Mesenchymal stem cell (in vitro differentiated cells and primary cell): Measurements from ENCODE around the gene OR2A5.
"Not testable (repeated sequence)": the region's sequence is repeated elsewhere in the genome, so short reads cannot be mapped to it uniquely, and the experiment has no call there.

Source experiments
- DNase-seq: peaks from one replicate; pipeline ENCODE4 v3.0.0-alpha.2; 2013
- H2AFZ ChIP-seq: one replicate; pipeline ENCODE4 v1.6.1; 2013; ENCODE audit warnings: low read depth, mild to moderate bottlenecking, control low read depth, inconsistent platforms, low read length, moderate library complexity
- H2AK5ac ChIP-seq: 2 replicates; pipeline ENCODE4 v1.6.1; 2013; ENCODE audit warnings: low read length, moderate library complexity, mild to moderate bottlenecking, inconsistent platforms; ENCODE audit not compliant: severe bottlenecking
- H2BK120ac ChIP-seq: one replicate; pipeline ENCODE4 v1.6.1; 2013; ENCODE audit warnings: low read depth, mild to moderate bottlenecking, inconsistent platforms, low read length, moderate library complexity
- H2BK12ac ChIP-seq, 2 experiments: one replicate each; pipeline ENCODE4 v1.6.1; 2013; ENCODE audit warnings: inconsistent platforms in 2 of 2, low read length in 2 of 2, mild to moderate bottlenecking in 2 of 2, moderate library complexity in 2 of 2, control low read depth in 1 of 2
- H2BK15ac ChIP-seq: one replicate; pipeline ENCODE4 v1.6.1; 2013; ENCODE audit warnings: mild to moderate bottlenecking, low read depth, inconsistent platforms; ENCODE audit not compliant: poor library complexity, severe bottlenecking
- H2BK5ac ChIP-seq: 2 replicates; pipeline ENCODE4 v1.6.1; 2013; ENCODE audit warnings: low read depth, mild to moderate bottlenecking, low read length, control low read depth, inconsistent platforms; ENCODE audit not compliant: poor library complexity, severe bottlenecking
- H3K14ac ChIP-seq, 2 experiments: one replicate each; pipeline ENCODE4 v1.6.1; 2013; ENCODE audit warnings: inconsistent platforms in 2 of 2, low read length in 2 of 2, control low read depth in 1 of 2, mild to moderate bottlenecking in 1 of 2, moderate library complexity in 1 of 2
- H3K18ac ChIP-seq, 2 experiments: one replicate each; pipeline ENCODE4 v1.6.1; 2013; ENCODE audit warnings: inconsistent platforms in 2 of 2, low read length in 2 of 2, control low read depth in 1 of 2, low read depth in 1 of 2, mild to moderate bottlenecking in 1 of 2
- H3K23ac ChIP-seq, 2 experiments: one replicate each; pipeline ENCODE4 v1.6.1; 2013; ENCODE audit warnings: inconsistent platforms in 2 of 2, low read length in 2 of 2, mild to moderate bottlenecking in 2 of 2, moderate library complexity in 2 of 2, control low read depth in 1 of 2
- H3K27ac ChIP-seq: 2 replicates; pipeline ENCODE4 v1.5.1; 2013; ENCODE audit warnings: mild to moderate bottlenecking, moderate library complexity, low read length, control low read depth, inconsistent platforms; ENCODE audit not compliant: poor library complexity, severe bottlenecking
- H3K27me3 ChIP-seq, 2 experiments: 2 replicates each; pipeline versions ENCODE4 v1.6.1 to v1.7.0; 2013; ENCODE audit warnings: low read length in 2 of 2, mild to moderate bottlenecking in 2 of 2, moderate library complexity in 2 of 2, control low read depth in 1 of 2, inconsistent platforms in 1 of 2; ENCODE audit not compliant: control insufficient read depth in 1 of 2, insufficient read depth in 1 of 2
- H3K36me3 ChIP-seq, 2 experiments: 2 replicates each; pipeline versions ENCODE4 v1.6.1 to v1.7.0; 2013; ENCODE audit warnings: low read length in 2 of 2, control low read depth in 1 of 2, inconsistent platforms in 1 of 2, low read depth in 1 of 2, mild to moderate bottlenecking in 1 of 2; ENCODE audit not compliant: insufficient read depth in 2 of 2, control insufficient read depth in 1 of 2
- H3K4ac ChIP-seq, 2 experiments: one replicate each; pipeline ENCODE4 v1.6.1; 2013; ENCODE audit warnings: inconsistent platforms in 2 of 2, low read length in 2 of 2, mild to moderate bottlenecking in 2 of 2, moderate library complexity in 2 of 2, control low read depth in 1 of 2, low read depth in 1 of 2
- H3K4me1 ChIP-seq: 2 replicates; pipeline ENCODE4 v1.6.1; 2013; ENCODE audit warnings: low read depth, low read length, control low read depth; ENCODE audit not compliant: control insufficient read depth, insufficient read depth
- H3K4me2 ChIP-seq: 2 replicates; pipeline ENCODE4 v1.6.1; 2013; ENCODE audit warnings: low read length, mild to moderate bottlenecking, inconsistent platforms; ENCODE audit not compliant: poor library complexity, severe bottlenecking
- H3K4me3 ChIP-seq, 2 experiments: 2 replicates each; pipeline versions ENCODE4 v1.5.1 to v1.7.0; 2013; ENCODE audit warnings: low read length in 2 of 2, mild to moderate bottlenecking in 2 of 2, control low read depth in 1 of 2, low read depth in 1 of 2; ENCODE audit not compliant: insufficient read depth in 1 of 2
- H3K79me1 ChIP-seq: replicated peaks from 2 replicates; pipeline ENCODE4 v1.6.1; 2013; ENCODE audit warnings: mild to moderate bottlenecking, control low read depth, low read length, inconsistent platforms; ENCODE audit not compliant: poor library complexity, severe bottlenecking
- H3K9ac ChIP-seq: 2 replicates; pipeline ENCODE4 v1.7.0; 2013; ENCODE audit warnings: mild to moderate bottlenecking, low read length, moderate library complexity
- H3K9me3 ChIP-seq: 2 replicates; pipeline ENCODE4 v1.7.0; 2013; ENCODE audit warnings: mild to moderate bottlenecking, low read length; ENCODE audit not compliant: control insufficient read depth
- H4K8ac ChIP-seq: one replicate; pipeline ENCODE4 v1.6.1; 2013; ENCODE audit warnings: inconsistent platforms, mild to moderate bottlenecking, low read length, moderate library complexity
- H4K91ac ChIP-seq: one replicate; pipeline ENCODE4 v1.6.1; 2013; ENCODE audit warnings: mild to moderate bottlenecking, low read length, inconsistent platforms
- WGBS: methylation state at CpG from one replicate; pipeline ENCODE4 v1.1.7; 2013; ENCODE audit warnings: mixed read lengths; 5-methylcytosine and 5-hydroxymethylcytosine counted together

Gene OR2A5

DNA sequence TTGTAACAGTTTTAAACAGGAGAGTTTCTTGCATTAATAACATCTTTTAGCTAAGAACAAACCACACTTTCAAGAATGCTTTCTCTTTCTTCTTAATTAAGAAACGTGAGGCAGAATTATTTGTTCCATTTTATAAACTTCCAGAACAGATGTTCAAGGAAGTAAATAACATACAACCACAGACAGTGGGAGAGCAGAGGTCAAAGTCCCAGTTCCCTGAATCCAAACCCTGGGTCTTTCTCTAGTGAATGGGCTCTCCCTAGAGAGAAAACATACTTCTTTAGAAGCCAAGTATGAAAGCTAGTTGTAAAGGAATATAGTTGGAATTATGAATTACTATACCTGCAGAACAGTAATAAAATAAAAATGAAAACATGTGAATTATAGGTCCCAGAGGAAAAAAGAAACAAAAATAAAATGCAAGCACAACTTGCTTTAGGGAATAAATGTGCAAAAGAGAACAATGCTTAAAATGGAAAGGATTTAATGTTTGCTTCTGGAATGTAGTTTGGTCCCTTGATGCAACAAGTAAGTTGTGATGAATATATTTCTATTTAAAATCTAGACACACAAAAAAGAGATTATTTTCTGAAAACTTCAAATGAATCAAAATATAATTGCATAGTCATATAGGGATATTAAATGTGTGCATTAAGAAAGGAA is 42.6 kb upstream of the OR2A5 start:
- H3K27ac ChIP-seq: no peak overlapping the region
- no peaks in the 10 kb centered on the region for H3K27me3 ChIP-seq
- H3K23ac ChIP-seq: no peak overlapping the region
- no peak overlapping the region for H2BK12ac ChIP-seq
- H3K18ac ChIP-seq: no peak overlapping the region
- no peak overlapping the region for H3K9ac ChIP-seq
- no peak overlapping the region for H4K8ac ChIP-seq
- no peak overlapping the region for H3K4ac ChIP-seq
- H2BK5ac ChIP-seq: no peak overlapping the region
- no peak overlapping the region for H2AK5ac ChIP-seq
- H4K91ac ChIP-seq: no peak overlapping the region
- no peaks in the 10 kb centered on the region for H3K36me3 ChIP-seq
- no peak overlapping the region for H3K4me3 ChIP-seq
- H2AFZ ChIP-seq: no peak overlapping the region
- no peak overlapping the region for H3K14ac ChIP-seq
- no peak for DNase-seq
- H3K9me3 ChIP-seq: peaks cover 5% of the 10 kb centered on the region
- no peaks in the 10 kb centered on the region for H3K4me1 ChIP-seq
- no peak overlapping the region for H3K4me2 ChIP-seq
- no peaks in the 10 kb centered on the region for H3K79me1 ChIP-seq
- no peak overlapping the region for H2BK15ac ChIP-seq
- H2BK120ac ChIP-seq: no peak overlapping the region
- WGBS: no CpG with 5 or more reads among the region's 1 CpG

- Histone ChIP-seq H3K4me2 (no peak overlapping the region), H3K9me3 (peaks cover 5% of the 10 kb centered on the region)
Observed at GRCh38 chr7:144006692-144007042, 42.1 kb upstream of the OR2A5 start.

GRCh38 chr7:144009361-144009760 is 39.4 kb upstream of the OR2A5 start:
- Histone ChIP-seq H3K79me1 (no peaks in the 10 kb centered on the region), H3K4me3 (no peak overlapping the region), H2BK12ac (no peak overlapping the region), H3K4ac (no peak overlapping the region), H2AK5ac (no peak overlapping the region), H3K9me3 (peaks cover 5% of the 10 kb centered on the region), H3K18ac (no peak overlapping the region), H2BK5ac (no peak overlapping the region), H3K27ac (no peak overlapping the region), H4K8ac (no peak overlapping the region), H4K91ac (no peak overlapping the region), H2BK15ac (no peak overlapping the region), H3K14ac (no peak overlapping the region), H3K27me3 (no peaks in the 10 kb centered on the region), H2BK120ac (no peak overlapping the region), H3K4me2 (no peak overlapping the region), H3K36me3 (no peaks in the 10 kb centered on the region), H2AFZ (no peak overlapping the region), H3K4me1 (no peaks in the 10 kb centered on the region), H3K23ac (no peak overlapping the region), H3K9ac (no peak overlapping the region)
- no peak for DNase-seq
- WGBS: 68% methylated on average over 2 of the region's 2 CpGs

More at GRCh38 chr7:144006692-144007042, 42.1 kb upstream of the OR2A5 start:
- no peak overlapping the region for H3K4ac ChIP-seq
- no peak overlapping the region for H4K91ac ChIP-seq
- no peaks in the 10 kb centered on the region for H3K4me1 ChIP-seq
- DNase-seq: no peak
- H4K8ac ChIP-seq: no peak overlapping the region
- H3K27ac ChIP-seq: no peak overlapping the region
- no peak overlapping the region for H3K4me3 ChIP-seq
- H2AFZ ChIP-seq: no peak overlapping the region
- H3K18ac ChIP-seq: no peak overlapping the region
- no peaks in the 10 kb centered on the region for H3K36me3 ChIP-seq
- no peaks in the 10 kb centered on the region for H3K79me1 ChIP-seq
- no peak overlapping the region for H3K14ac ChIP-seq
- H2BK12ac ChIP-seq: no peak overlapping the region
- H3K27me3 ChIP-seq: no peaks in the 10 kb centered on the region
- no peak overlapping the region for H2BK120ac ChIP-seq
- 88% methylated on average over 1 of the region's 1 CpG for WGBS
- no peak overlapping the region for H3K9ac ChIP-seq
- H2AK5ac ChIP-seq: no peak overlapping the region
- H2BK15ac ChIP-seq: no peak overlapping the region
- no peak overlapping the region for H2BK5ac ChIP-seq
- H3K23ac ChIP-seq: no peak overlapping the region

GRCh38 chr7:144010061-144010460 is 38.7 kb upstream of the OR2A5 start:
- H4K8ac ChIP-seq, H3K27me3 ChIP-seq, H2AK5ac ChIP-seq, H3K36me3 ChIP-seq, H2BK12ac ChIP-seq, H3K23ac ChIP-seq, H3K14ac ChIP-seq, H3K4me1 ChIP-seq, H3K9ac ChIP-seq, H3K4ac ChIP-seq, H3K18ac ChIP-seq, H3K4me3 ChIP-seq, DNase-seq, H3K27ac ChIP-seq, H3K79me1 ChIP-seq, H3K9me3 ChIP-seq, H2BK5ac ChIP-seq, H2BK120ac ChIP-seq, H3K4me2 ChIP-seq, H2AFZ ChIP-seq, H4K91ac ChIP-seq, H2BK15ac ChIP-seq: not testable (repeated sequence)
